SK-N-SH (cell line): Measurements from ENCODE around the gene R3HDM4. TPM values are rescaled to one million over a fixed set of nuclear protein-coding genes. Genes with fewer than 3 reads are reported as not detected.

Experiments used
- CTCF ChIA-PET: fragments of 300-600, 350-600 bp; formaldehyde crosslinking; extraction: SDS; loops from one replicate; lab custom pipeline; 2021; lab: Yijun Ruan, JAX
- POLR2A ChIA-PET: fragments of 350-600 bp; sonication (Branson Sonifier 250); formaldehyde crosslinking; extraction: SDS; loops from one replicate; lab custom pipeline; 2020; ENCODE audit warnings: antibody characterized with exemption, inconsistent platforms; lab: Yijun Ruan, JAX
- DNase-seq: peaks from one replicate; pipeline ENCODE4 v3.0.0; 2012
- H2AFZ ChIP-seq: fragments of 200-600 bp; sonication (generic); 2 replicates; pipeline ENCODE4 v1.8.1; 2016; ENCODE audit warnings: antibody characterized with exemption, mild to moderate bottlenecking, low read depth
- H3F3A ChIP-seq: fragments of 200-600 bp; sonication (generic); replicated peaks from 2 replicates; pipeline ENCODE3; 2016; ENCODE audit warnings: antibody characterized with exemption, mild to moderate bottlenecking; ENCODE audit not compliant: insufficient read depth
- H3K27ac ChIP-seq, 2 experiments: fragments of 200-500 bp in 1 of 2; fragments of 200-600 bp in 1 of 2; sonication (Bioruptor generic) in 1 of 2; sonication (generic), shearing (Covaris generic) in 1 of 2; 2 replicates each; pipeline versions ENCODE4 v1.5.1 to v1.6.1; 2014 to 2016; ENCODE audit warnings: low read depth in 2 of 2, inconsistent platforms in 1 of 2, low read length in 1 of 2, mild to moderate bottlenecking in 1 of 2, mixed read lengths in 1 of 2
- H3K27me3 ChIP-seq: fragments of 200-600 bp; sonication (generic), shearing (Covaris generic); 2 replicates; pipeline ENCODE4 v1.6.1; 2016; ENCODE audit warnings: mixed run types; ENCODE audit not compliant: insufficient read depth
- H3K36me3 ChIP-seq, 2 experiments: fragments of 200-500 bp in 1 of 2; fragments of 200-600 bp in 1 of 2; sonication (Bioruptor generic) in 1 of 2; sonication (generic) in 1 of 2; replicated peaks in 1 of 2; 2 replicates each; pipeline versions ENCODE3 to v1.5.1; 2014 to 2016; ENCODE audit warnings: low read length in 1 of 2, mild to moderate bottlenecking in 1 of 2; ENCODE audit not compliant: insufficient read depth in 2 of 2, control insufficient read depth in 1 of 2
- H3K4me1 ChIP-seq, 2 experiments: fragments of 200-500 bp in 1 of 2; fragments of 200-600 bp in 1 of 2; sonication (Bioruptor generic) in 1 of 2; sonication (generic), shearing (Covaris generic) in 1 of 2; 2 replicates each; pipeline versions ENCODE4 v1.5.1 to v1.6.1; 2014 to 2016; ENCODE audit warnings: low read depth in 1 of 2, low read length in 1 of 2, mixed run types in 1 of 2; ENCODE audit not compliant: insufficient read depth in 2 of 2, control insufficient read depth in 1 of 2
- H3K4me2 ChIP-seq: fragments of 200-600 bp; sonication (generic), shearing (Covaris generic); 2 replicates; pipeline ENCODE4 v1.6.1; 2017; ENCODE audit warnings: mixed run types
- H3K4me3 ChIP-seq, 2 experiments: fragments of 200-500 bp in 1 of 2; fragments of 200-600 bp in 1 of 2; sonication (Bioruptor generic) in 1 of 2; sonication (generic), shearing (Covaris generic) in 1 of 2; 2 replicates each; pipeline versions ENCODE4 v1.5.1 to v1.8.1; 2014 to 2016; ENCODE audit warnings: low read depth in 2 of 2, inconsistent platforms in 1 of 2, low read length in 1 of 2, mild to moderate bottlenecking in 1 of 2, mixed read lengths in 1 of 2, moderate library complexity in 1 of 2
- H3K79me2 ChIP-seq: fragments of 200-600 bp; sonication (generic); 2 replicates; pipeline ENCODE4 v1.8.1; 2017; ENCODE audit warnings: mild to moderate bottlenecking; ENCODE audit not compliant: insufficient read depth
- H3K9ac ChIP-seq: fragments of 200-600 bp; sonication (generic); 2 replicates; pipeline ENCODE4 v1.6.1; 2017; ENCODE audit warnings: mixed run types
- H3K9me2 ChIP-seq: fragments of 200-600 bp; sonication (generic); 2 replicates; pipeline ENCODE4 v1.6.1; 2017; ENCODE audit warnings: mixed run types
- H3K9me3 ChIP-seq: fragments of 200-600 bp; sonication (generic); 2 replicates; pipeline ENCODE4 v1.6.1; 2017; ENCODE audit warnings: mixed run types, mild to moderate bottlenecking, moderate library complexity
- H4K20me1 ChIP-seq: fragments of 200-600 bp; sonication (generic); 2 replicates; pipeline ENCODE4 v1.6.1; 2017; ENCODE audit warnings: mild to moderate bottlenecking, mixed run types; ENCODE audit not compliant: insufficient read depth
- CTCF ChIP-seq: fragments of 200-600 bp; sonication (generic); IDR thresholded peaks from 2 replicates; pipeline ENCODE4 v1.6.1; 2017; ENCODE audit warnings: antibody characterized with exemption, mild to moderate bottlenecking, moderate library complexity
- EZH2phosphoT487 ChIP-seq: fragments of 200-600 bp; sonication (generic); IDR thresholded peaks from 2 replicates; pipeline ENCODE4 v1.6.1; 2017; ENCODE audit warnings: low read depth, mixed run types, mild to moderate bottlenecking, antibody characterized with exemption, moderate library complexity, borderline replicate concordance
- FOXJ3 ChIP-seq: sonication (generic); formaldehyde crosslinking; IDR thresholded peaks from 2 replicates; pipeline ENCODE4 v1.5.1; 2020; ENCODE audit warnings: mild to moderate bottlenecking, missing genetic modification reagents
- GATA2 ChIP-seq: sonication (generic); formaldehyde crosslinking; IDR thresholded peaks from 2 replicates; pipeline ENCODE4 v1.5.0; 2020; ENCODE audit warnings: mild to moderate bottlenecking, missing genetic modification reagents
- IRF3 ChIP-seq: fragments of 150-350 bp; IDR thresholded peaks from 2 replicates; pipeline ENCODE4 v1.6.1; 2016; ENCODE audit warnings: mild to moderate bottlenecking, low read depth, low read length
- MAX ChIP-seq: IDR thresholded peaks from 2 replicates; pipeline ENCODE4 v1.4.0; 2012; ENCODE audit warnings: low read depth
- MEF2A ChIP-seq: IDR thresholded peaks from 2 replicates; pipeline ENCODE4 v1.4.0; 2012; ENCODE audit warnings: low read depth, borderline replicate concordance
- MXI1 ChIP-seq: IDR thresholded peaks from 2 replicates; pipeline ENCODE4 v1.6.1; 2012; ENCODE audit warnings: mild to moderate bottlenecking, low read depth, low read length, improper control_type of control experiment
- NFIC ChIP-seq: IDR thresholded peaks from 2 replicates; pipeline ENCODE4 v1.4.0; 2012; ENCODE audit warnings: borderline replicate concordance
- POLR2AphosphoS5 ChIP-seq: IDR thresholded peaks from 2 replicates; pipeline ENCODE4 v1.6.1; 2012; ENCODE audit warnings: low read depth, low read length
- RAD21 ChIP-seq: IDR thresholded peaks from 2 replicates; pipeline ENCODE4 v1.6.1; 2012; ENCODE audit warnings: mild to moderate bottlenecking, low read length
- RCOR1 ChIP-seq: fragments of 150-350 bp; IDR thresholded peaks from 2 replicates; pipeline ENCODE4 v1.6.1; 2017; ENCODE audit warnings: antibody characterized with exemption, low read length
- REST ChIP-seq: IDR thresholded peaks from 2 replicates; pipeline ENCODE4 v1.6.1; 2012; ENCODE audit warnings: mild to moderate bottlenecking, low read depth, low read length, moderate library complexity
- SIN3A ChIP-seq: IDR thresholded peaks from 2 replicates; pipeline ENCODE4 v1.6.1; 2012; ENCODE audit warnings: low read depth, mild to moderate bottlenecking, low read length, moderate library complexity, borderline replicate concordance
- USF2 ChIP-seq: fragments of 150-350 bp; IDR thresholded peaks from 2 replicates; pipeline ENCODE4 v1.6.1; 2017; ENCODE audit warnings: antibody characterized with exemption, low read length, low read depth, borderline replicate concordance
- ZBTB33 ChIP-seq: IDR thresholded peaks from 2 replicates; pipeline ENCODE4 v1.4.0; 2012; ENCODE audit warnings: low read depth, borderline replicate concordance
- WGBS: methylation state at CpG from one replicate; pipeline ENCODE4 v1.1.6; 2017; ENCODE audit warnings: low lambda C conversion rate; 5-methylcytosine and 5-hydroxymethylcytosine counted together
- polyA plus RNA-seq, 3 experiments: library from polyadenylated mRNA; depleted of rRNA; stranded (reverse); fragments of >200 nt; gene quantifications; 2 replicates each; pipeline ENCODE4 v1.2.3, GENCODE V29; 2012

The R3HDM4 gene
- polyA plus RNA-seq, 1 of the 3 experiments (the other 2 are of a cell fraction): 39.2 TPM

- TF ChIP-seq FOXJ3 (no peak), POLR2AphosphoS5 (no peak), RCOR1 (no peak), NFIC (no peak), ZBTB33 (no peak), MAX (no peak), MEF2A (no peak), GATA2 (CRISPR knock-in tag) (no peak), MXI1 (no peak), RAD21 (no peak)
These were observed 13.0 kb downstream of the R3HDM4 start (continued) for GRCh38 chr19:900043-900301.

GRCh38 chr19:899336-900042, 13.5 kb downstream of the R3HDM4 start:
- peaks cover 6% of the 10 kb centered on the region for H3F3A ChIP-seq
- ChIA-PET POLR2A (no interaction called here), CTCF (interaction anchor here (0.6 kb wide), 1 partner anchor 236 kb away, joined by 4 read pairs; no protein-coding TSS in a partner anchor)
- H3K27ac ChIP-seq: no peak overlapping the region
- H4K20me1 ChIP-seq: peaks cover 19% of the 10 kb centered on the region; the same call in 1 of the 2 replicates
- 88% methylated on average over 20 of the region's 32 CpGs for WGBS
- no peak overlapping the region for H3K4me3 ChIP-seq
- peaks cover 0 to 19% of the 10 kb centered on the region in 2 experiments for H3K36me3 ChIP-seq
- H3K4me2 ChIP-seq: no peak overlapping the region
- H3K9me3 ChIP-seq: no peaks in the 10 kb centered on the region
- H3K4me1 ChIP-seq: no peaks in the 10 kb centered on the region; a peak in 1 of 4 replicates
- H3K9me2 ChIP-seq: no peaks in the 10 kb centered on the region
- no peak for TF ChIP-seq CTCF
- TF ChIP-seq RAD21: no peak
- TF ChIP-seq REST: no peak
- no peak for TF ChIP-seq IRF3
- no peak for TF ChIP-seq RCOR1
- no peak for TF ChIP-seq ZBTB33
- TF ChIP-seq NFIC: no peak
- no peak for TF ChIP-seq EZH2phosphoT487
- TF ChIP-seq USF2: no peak
- TF ChIP-seq MXI1: no peak
- no peak for TF ChIP-seq SIN3A
- H3K79me2 ChIP-seq: peaks cover 26% of the 10 kb centered on the region
- H3K9ac ChIP-seq: no peak overlapping the region
- no peaks in the 10 kb centered on the region for H3K27me3 ChIP-seq
- H2AFZ ChIP-seq: no peak overlapping the region
- DNase-seq: no peak
